NCI-H2171 (cell line): Measurements from ENCODE around the gene WLS.
A peak's percentile ranks its signal among the peaks of the same experiment; 100 is the strongest.

Source experiments
- DNase-seq: peaks from one replicate; lab custom pipeline; 2025; lab: John Stamatoyannopoulos, UW

WLS gene

DNA sequence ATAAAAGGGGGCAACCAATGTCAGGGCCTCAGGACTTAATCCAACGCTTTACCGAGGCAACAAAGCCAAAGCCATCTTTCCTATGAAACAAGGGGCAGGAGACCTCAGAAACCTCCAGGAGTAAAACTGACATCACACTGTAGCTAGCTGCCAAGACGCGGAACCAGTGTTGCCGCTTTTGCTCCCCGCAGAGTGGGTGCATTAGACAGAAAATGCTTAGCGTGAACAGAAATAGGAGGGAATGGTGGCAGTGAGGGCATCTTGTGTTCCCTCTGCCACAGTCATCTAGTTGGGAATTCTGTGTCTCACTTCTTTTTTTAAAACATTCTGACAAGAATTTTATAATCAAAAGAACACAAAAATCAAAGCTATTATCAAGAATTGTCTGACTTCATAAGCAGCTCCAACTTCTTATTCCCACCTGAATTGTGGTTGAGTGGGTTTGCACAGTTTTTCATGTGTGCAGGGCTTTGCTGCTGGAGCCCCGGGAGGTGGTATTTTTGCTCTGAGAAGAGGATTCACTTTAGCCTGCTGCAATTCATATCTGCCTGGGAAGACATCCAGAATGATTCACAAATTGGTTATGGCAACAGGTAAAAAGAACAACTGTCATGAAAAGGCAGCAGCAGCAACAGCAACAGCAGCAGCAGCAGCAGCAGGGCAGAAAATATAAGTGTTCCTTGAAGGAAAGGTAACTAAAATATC, 99.7 kb downstream of the WLS start:
- DNase-seq, result no peak

DNA sequence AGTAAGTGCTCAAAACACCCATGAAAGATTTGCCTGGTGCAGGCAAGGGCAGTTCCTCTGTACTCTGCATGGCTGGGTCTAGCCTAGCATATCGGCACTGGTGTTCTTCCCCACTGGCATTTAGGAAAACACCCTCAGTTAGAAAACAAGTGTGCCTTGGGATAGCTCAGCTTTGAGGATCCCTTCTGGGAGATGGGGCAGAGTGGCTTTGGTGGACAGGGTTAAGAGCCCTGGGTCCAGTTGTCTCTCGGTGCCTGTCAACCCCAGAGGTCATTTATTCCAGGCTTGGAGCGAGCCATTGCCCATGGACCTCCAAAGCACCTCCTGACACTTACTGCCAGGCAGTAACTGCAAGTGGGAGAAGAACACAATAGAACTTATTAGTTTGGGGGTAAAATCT, 101.1 kb downstream of the WLS start:
- DNase-seq, result no peak

GRCh38 chr1:68129536-68130250, 102.6 kb downstream of the WLS start:
- DNase-seq, result peak; percentile 79

GRCh38 chr1:68128820-68129219, 103.5 kb downstream of the WLS start:
- DNase-seq, result no peak

GRCh38 chr1:68128157-68128556, 104.2 kb downstream of the WLS start:
- no peak for DNase-seq

DNA sequence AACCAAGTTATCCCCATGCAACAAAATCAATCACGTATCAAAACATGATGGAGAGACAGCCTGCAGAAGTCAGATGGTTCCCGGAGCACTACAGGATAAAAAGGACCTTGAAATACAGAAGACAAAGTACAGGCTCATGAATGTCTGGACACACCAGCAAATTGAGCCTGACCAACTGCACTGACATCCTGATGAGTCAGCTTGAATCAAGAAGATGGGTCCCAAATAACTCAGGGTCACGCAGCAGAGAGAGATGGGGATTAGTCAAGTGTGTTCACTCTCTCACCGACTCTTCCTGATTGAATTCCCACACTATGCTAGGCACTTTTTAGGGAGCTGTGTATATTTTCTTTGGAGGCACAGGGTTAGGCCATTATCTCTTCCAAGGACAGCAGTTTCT, 110.8 kb downstream of the WLS start:
- DNase-seq, result no peak

- DNase-seq, result no peak
These were observed 112.1 kb downstream of the WLS start for GRCh38 chr1:68120136-68120791.

DNA sequence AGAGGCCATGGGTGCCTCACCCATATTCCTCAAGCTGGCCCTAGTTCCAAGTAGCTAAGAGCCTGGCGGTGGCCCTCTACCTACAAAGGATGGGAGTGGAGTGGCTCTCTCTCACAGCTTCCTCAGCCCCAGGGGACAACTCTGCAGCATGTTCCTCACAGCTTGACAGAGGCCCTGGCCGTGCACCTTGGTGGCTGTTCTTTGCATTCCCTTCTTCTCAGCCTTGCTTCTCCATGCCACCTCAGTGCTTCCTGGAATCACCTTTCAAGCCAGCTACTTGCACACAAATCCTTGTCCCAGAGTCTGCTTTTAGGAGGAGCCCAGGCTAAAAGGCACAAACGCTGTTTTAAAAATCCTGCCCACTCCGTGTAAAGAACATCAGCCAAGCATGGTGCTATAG, 112.9 kb downstream of the WLS start:
- no peak for DNase-seq

GRCh38 chr1:68117416-68117815, 114.9 kb downstream of the WLS start:
- DNase-seq, result no peak

GRCh38 chr1:68116643-68117235, 115.6 kb downstream of the WLS start:
- DNase-seq, result peak; percentile 25

- DNase-seq, result no peak
These were observed 117.0 kb downstream of the WLS start for GRCh38 chr1:68115308-68115707.

DNA sequence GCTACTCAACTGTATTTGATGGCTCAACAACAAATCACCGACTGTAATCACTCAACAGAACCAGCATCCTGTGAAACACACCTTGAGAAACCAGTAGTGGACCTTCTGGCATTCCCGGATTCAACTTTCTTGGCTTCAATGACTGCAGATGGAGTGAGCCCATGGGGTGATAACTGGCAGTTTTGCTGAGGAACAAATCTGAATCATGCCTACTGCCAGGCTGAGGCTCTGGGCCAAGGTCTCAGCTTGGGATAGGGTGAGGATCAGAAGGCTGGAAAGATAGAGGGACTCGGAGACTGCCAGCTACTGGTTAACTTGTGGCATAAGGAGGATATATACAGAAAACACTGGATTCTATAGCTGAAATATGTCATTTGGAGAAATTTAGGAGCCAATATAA, 118.4 kb downstream of the WLS start:
- no peak for DNase-seq

DNA sequence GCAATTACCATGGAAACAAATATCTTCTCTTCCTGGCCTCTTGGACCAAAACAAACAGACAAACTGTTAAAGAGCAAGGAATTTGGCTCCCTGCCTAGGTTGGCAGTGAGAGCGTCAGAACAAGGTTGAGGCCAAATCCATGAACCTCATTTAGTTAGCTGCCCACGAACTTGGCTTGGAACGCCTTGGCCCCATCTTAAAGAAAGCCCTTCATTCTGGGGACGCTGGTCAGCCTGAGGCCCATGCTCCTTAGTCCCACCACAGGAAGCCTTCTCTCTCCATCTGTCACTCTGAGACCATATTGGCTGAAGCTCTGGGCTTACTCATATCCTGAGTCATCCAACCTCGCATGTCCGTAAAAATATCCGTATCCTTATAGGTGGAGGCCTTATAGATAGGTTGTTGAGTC, 119.5 kb downstream of the WLS start:
- no peak for DNase-seq

DNA sequence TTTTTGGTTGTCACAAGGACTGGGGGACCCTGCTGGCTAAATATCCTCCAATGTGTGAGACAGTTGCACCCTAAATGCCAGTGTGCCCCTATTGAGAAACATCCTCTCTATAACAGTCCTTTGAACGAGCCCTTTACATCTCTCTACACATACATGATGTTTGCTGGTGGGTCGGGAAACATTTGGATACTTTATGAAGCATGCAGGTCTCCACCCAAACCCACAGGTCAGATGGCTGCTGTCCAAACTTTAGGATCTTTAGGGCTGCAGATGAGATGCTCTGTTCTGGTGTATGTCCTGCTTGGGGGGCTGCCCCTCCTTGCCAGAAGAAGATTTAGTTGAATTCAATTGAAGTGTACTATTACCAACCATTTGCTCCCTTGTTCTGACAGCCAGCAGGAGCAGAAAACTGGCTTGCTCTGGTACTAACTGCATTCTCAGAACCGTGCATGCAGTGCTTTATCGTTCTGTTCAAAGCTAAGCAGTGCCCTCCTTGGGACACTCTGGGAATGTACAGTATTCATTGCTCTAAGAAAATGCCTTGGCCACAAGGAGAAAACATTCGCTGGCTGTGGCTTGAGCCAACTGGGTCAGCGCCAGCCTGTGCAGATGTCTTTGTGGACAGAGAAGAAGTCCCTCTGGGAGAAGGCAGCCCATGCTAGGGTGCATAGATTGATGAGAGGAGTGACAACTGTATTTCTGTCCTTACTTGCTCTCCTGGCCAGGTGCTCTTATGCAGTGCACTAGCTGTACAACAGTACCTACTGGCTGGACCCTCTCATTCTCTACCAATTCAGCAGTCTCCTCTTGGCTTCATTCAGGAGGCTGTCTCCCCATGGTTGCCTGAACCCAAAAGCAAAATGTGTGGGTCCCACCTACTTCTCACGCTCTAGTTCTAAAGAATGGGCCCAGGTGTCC, 120.5 kb downstream of the WLS start:
- peak; percentile 58 for DNase-seq

GRCh38 chr1:68107771-68108170, 124.6 kb downstream of the WLS start:
- no peak for DNase-seq

- no peak for DNase-seq
These were observed 128.3 kb downstream of the WLS start for GRCh38 chr1:68103884-68104554.

GRCh38 chr1:68103011-68103545, 129.2 kb downstream of the WLS start:
- no peak for DNase-seq

- DNase-seq, result no peak
These were observed 130.5 kb downstream of the WLS start for GRCh38 chr1:68101829-68102228.

DNA sequence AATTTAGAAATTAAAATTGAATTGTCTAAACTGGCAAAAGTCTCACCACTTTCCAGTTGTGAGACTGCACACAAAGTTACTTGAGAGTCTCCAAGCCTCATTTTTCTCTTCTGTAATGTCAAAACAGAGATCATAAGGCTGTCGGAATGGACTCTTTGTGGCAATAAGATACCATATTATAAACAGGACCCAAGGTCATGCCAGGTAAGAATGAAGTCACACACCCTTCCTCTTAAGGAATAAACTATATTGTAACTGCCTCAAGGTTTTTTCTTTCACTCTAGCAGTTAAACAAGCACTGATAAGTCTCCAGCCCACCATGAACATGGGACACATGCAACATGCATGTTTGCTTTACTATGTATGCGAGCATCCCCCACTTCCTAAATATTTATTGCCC, 131.8 kb downstream of the WLS start:
- no peak for DNase-seq

DNA sequence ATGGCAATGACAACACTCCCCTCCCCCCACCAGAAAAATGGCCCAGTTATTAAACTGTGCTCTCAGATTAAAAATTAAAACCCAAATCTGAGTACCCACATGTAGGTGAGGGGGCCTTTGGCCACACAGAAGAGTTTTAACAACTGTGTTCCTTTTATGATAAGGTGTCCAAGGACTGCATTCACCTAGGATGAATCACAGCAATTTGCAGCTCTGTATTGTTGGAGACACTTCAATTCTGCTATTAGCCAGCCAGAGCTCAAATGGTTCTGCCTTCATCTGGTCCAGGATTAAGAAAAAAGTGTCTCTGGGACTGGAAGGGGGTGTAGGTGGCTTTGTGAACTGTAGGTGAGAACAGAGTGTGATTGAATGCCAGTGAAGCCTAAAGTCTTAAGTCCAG, 138.6 kb downstream of the WLS start:
- no peak for DNase-seq

DNA sequence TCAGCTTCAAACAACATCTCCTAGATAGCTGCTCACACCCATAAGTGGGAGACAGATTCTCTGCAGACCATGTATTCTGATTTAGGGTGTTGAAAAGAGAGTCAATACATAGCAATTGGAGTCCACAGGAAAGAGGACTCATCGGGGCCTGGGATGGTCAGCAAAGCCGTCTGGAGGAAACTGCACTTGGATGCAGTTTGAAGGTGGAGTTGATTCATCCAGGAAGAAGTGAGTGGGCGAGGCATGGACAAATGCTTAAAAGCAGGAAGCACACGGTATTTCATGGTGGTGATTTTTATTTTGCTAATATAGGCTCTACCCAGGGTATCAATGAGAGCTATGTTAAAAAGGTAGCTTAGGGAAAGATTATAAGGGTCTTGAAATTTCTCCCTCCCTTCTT, 145.1 kb downstream of the WLS start:
- no peak for DNase-seq
